HG03378 (cell line): ENCODE measurements around the gene MAPK8IP1.
"Not testable (repeated sequence)": the region's sequence is repeated elsewhere in the genome, so short reads cannot be mapped to it uniquely, and the experiment has no call there.

ENCODE experiments used
- ATAC-seq: cut with Tn5 transposase; IDR thresholded peaks from one replicate; pipeline ENCODE4 v1.9.1; 2021; ENCODE audit warnings: mild to moderate bottlenecking, moderate library complexity; ENCODE audit not compliant: unreplicated experiment

The MAPK8IP1 gene

GRCh38 chr11:45889555-45889954 lies 4.1 kb downstream of the MAPK8IP1 start:
- ATAC-seq, result no peak

GRCh38 chr11:45889966-45890365 lies 4.5 kb downstream of the MAPK8IP1 start:
- no peak for ATAC-seq

GRCh38 chr11:45890886-45891550 lies 5.6 kb downstream of the MAPK8IP1 start:
- no peak for ATAC-seq

GRCh38 chr11:45892856-45893255 lies 7.4 kb downstream of the MAPK8IP1 start:
- no peak for ATAC-seq

- ATAC-seq, result no peak
Observed at GRCh38 chr11:45894555-45895247, 9.2 kb downstream of the MAPK8IP1 start.

GRCh38 chr11:45895553-45896259 lies 10.3 kb downstream of the MAPK8IP1 start:
- no peak for ATAC-seq

GRCh38 chr11:45896422-45896984 lies 11.1 kb downstream of the MAPK8IP1 start:
- no peak for ATAC-seq

- ATAC-seq, result no peak
Observed at GRCh38 chr11:45897556-45897955, 12.1 kb downstream of the MAPK8IP1 start.

- no peak for ATAC-seq
Observed at GRCh38 chr11:45899086-45899447, 13.6 kb downstream of the MAPK8IP1 start.

- ATAC-seq, result no peak
Observed at GRCh38 chr11:45899448-45900174, 14.2 kb downstream of the MAPK8IP1 start.

GRCh38 chr11:45900175-45900800 lies 14.8 kb downstream of the MAPK8IP1 start:
- not testable (repeated sequence) for ATAC-seq

GRCh38 chr11:45900916-45901617 lies 15.6 kb downstream of the MAPK8IP1 start:
- no peak for ATAC-seq

GRCh38 chr11:45901626-45902025 lies 16.2 kb downstream of the MAPK8IP1 start:
- ATAC-seq, result no peak

- no peak for ATAC-seq
Observed at GRCh38 chr11:45902452-45903380, 17.3 kb downstream of the MAPK8IP1 start.

GRCh38 chr11:45904309-45904915 lies 19.0 kb downstream of the MAPK8IP1 start:
- ATAC-seq, result no peak

- no peak for ATAC-seq
Observed at GRCh38 chr11:45905095-45905494, 19.6 kb downstream of the MAPK8IP1 start.

- ATAC-seq, result not testable (repeated sequence)
Observed at GRCh38 chr11:45905576-45905975, 20.1 kb downstream of the MAPK8IP1 start.

- no peak for ATAC-seq
Observed at GRCh38 chr11:45906096-45906682, 20.7 kb downstream of the MAPK8IP1 start.
